ENCODE results near the gene PORCN. TPM values are rescaled to one million over a fixed set of nuclear protein-coding genes. Genes with fewer than 3 reads are reported as not detected.

The PORCN gene
- total and polyA plus RNA-seq, 2 of the 13 experiments (the other 11 are each of a cell fraction or from before 2014, with no cell fraction given), result 3.9 to 5.8 TPM

- no peak for TF ChIP-seq SATB2 (CRISPR knock-in tag; IDR thresholded peaks at IDR 0.05)
- no peak for TF ChIP-seq RBAK (CRISPR knock-in tag; IDR thresholded peaks at IDR 0.05)
- no peak for TF ChIP-seq ATAD3A (CRISPR knock-in tag; IDR thresholded peaks at IDR 0.05)
- no peak for TF ChIP-seq ZNF407 (CRISPR knock-in tag; IDR thresholded peaks at IDR 0.05; ENCODE audit: not compliant biosample characterization)
- TF ChIP-seq HNF4A (CRISPR knock-in tag; IDR thresholded peaks at IDR 0.05), result no peak
- TF ChIP-seq ATF2 (CRISPR knock-in tag; IDR thresholded peaks at IDR 0.05), result no peak
- TF ChIP-seq RCOR2 (CRISPR knock-in tag; IDR thresholded peaks at IDR 0.05), result no peak
Measured at GRCh38 chrX:48497871-48498270, 10.9 kb upstream of the PORCN start (continued).

Data from HepG2 (cell line).